Neural progenitor cell (in vitro differentiated cells): ENCODE data around the gene RPL37.

Experiments
- CTCF ChIP-seq: fragments of 200-600 bp; sonication (generic); IDR thresholded peaks from 2 replicates; pipeline ENCODE4 v1.5.1; 2017; ENCODE audit warnings: antibody characterized with exemption, mild to moderate bottlenecking
- EZH2 ChIP-seq: fragments of 200-600 bp; sonication (generic); IDR thresholded peaks from 2 replicates; pipeline ENCODE4 v1.6.1; 2017; ENCODE audit warnings: antibody characterized with exemption, mild to moderate bottlenecking, moderate library complexity

GRCh38 chr5:40791715-40792139 is 43.3 kb downstream of the RPL37 start:
- no peak for TF ChIP-seq CTCF
- no peak for TF ChIP-seq EZH2
